ENCODE data around the gene PARN. TPM values are rescaled to one million over a fixed set of nuclear protein-coding genes. Genes with fewer than 3 reads are reported as not detected.

Gene PARN
- total and polyA plus RNA-seq, 9 of the 15 experiments (the other 6 are each of a cell fraction or from before 2014, with no cell fraction given), result 9.6 to 51.3 (median 40.4) TPM

- Histone ChIP-seq H3K79me2 (ENCODE audit: control insufficient read depth, insufficient read depth, low read length) (no peaks in the 10 kb centered on the region), H2AFZ (ENCODE audit: low read depth, low read length) (no peak overlapping the region), H3K27me3 (ENCODE audit: control insufficient read depth in 2 of 2, insufficient read depth in 2 of 2, low read length in 2 of 2) (no peaks in the 10 kb centered on the region), H3K4me1 (replicated peaks in 1 of 2; ENCODE audit: control insufficient read depth in 2 of 2, insufficient read depth in 2 of 2, low read length in 2 of 2) (no peaks in the 10 kb centered on the region), H3K27ac (ENCODE audit: extremely low read depth, low read depth, low read length) (no peak overlapping the region), H3K9me1 (ENCODE audit: control insufficient read depth, insufficient read depth, low read length) (no peaks in the 10 kb centered on the region), H3K36me3 (ENCODE audit: control insufficient read depth, insufficient read depth, low read length) (peaks cover 14% of the 10 kb centered on the region; the same call in 2 of the 3 replicates), H3K9ac (ENCODE audit: insufficient read depth in 1 of 2, low read depth in 2 of 2, low read length in 2 of 2) (no peak overlapping the region), H3K4me3 (no peak overlapping the region), H3K9me3 (replicated peaks; ENCODE audit: control insufficient read depth, insufficient read depth, low read depth, low read length) (no peaks in the 10 kb centered on the region), H4K20me1 (replicated peaks; ENCODE audit: control insufficient read depth, insufficient read depth, low read length) (no peaks in the 10 kb centered on the region), H3K4me2 (ENCODE audit: insufficient read depth, low read length) (no peak overlapping the region)
- BruUV-seq (replicated peaks), result no TSS peak
- 94% methylated on average over 8 of the region's 8 CpGs for WGBS (ENCODE audit: insufficient coverage, low coverage, missing lambda C conversion rate)
- in situ Hi-C loops (cut with MboI) (no loop called here), intact Hi-C loops (cut with micrococcal nuclease) (no loop called here)
- DNase-seq (ENCODE audit: extremely low read depth in 1 of 4, low spot score in 3 of 4), result no peak
- ChIA-PET CTCF (ENCODE audit: low intra/inter-chr PET ratio) (no interaction called here), POLR2A (interaction anchor here (0.6 to 0.7 kb wide), 2 partner anchors 33 to 43 kb away, joined by 3 to 4 read pairs; no protein-coding TSS in a partner anchor)
- ATAC-seq, result no peak
- no peak for FAIRE-seq
- no peak for TF ChIP-seq CREB3L1 (IDR thresholded peaks at IDR 0.05; ENCODE audit: borderline replicate concordance, low read depth)
- TF ChIP-seq HNRNPH1 (optimal IDR thresholded peaks at IDR 0.05; ENCODE audit: low read depth, low read length), result no peak
- no peak for TF ChIP-seq SUPT5H (IDR thresholded peaks at IDR 0.05)
- no peak for TF ChIP-seq EGR1 (conservative IDR thresholded peaks at IDR 0.05)
- no peak for TF ChIP-seq GTF2A2 (tag; IDR thresholded peaks at IDR 0.05)
- TF ChIP-seq PTTG1 (tag; IDR thresholded peaks at IDR 0.05; ENCODE audit: low read depth), result no peak
- no peak for TF ChIP-seq CREBBP (IDR thresholded peaks at IDR 0.05; ENCODE audit: low read depth, low read length)
- TF ChIP-seq, protein P1, sequence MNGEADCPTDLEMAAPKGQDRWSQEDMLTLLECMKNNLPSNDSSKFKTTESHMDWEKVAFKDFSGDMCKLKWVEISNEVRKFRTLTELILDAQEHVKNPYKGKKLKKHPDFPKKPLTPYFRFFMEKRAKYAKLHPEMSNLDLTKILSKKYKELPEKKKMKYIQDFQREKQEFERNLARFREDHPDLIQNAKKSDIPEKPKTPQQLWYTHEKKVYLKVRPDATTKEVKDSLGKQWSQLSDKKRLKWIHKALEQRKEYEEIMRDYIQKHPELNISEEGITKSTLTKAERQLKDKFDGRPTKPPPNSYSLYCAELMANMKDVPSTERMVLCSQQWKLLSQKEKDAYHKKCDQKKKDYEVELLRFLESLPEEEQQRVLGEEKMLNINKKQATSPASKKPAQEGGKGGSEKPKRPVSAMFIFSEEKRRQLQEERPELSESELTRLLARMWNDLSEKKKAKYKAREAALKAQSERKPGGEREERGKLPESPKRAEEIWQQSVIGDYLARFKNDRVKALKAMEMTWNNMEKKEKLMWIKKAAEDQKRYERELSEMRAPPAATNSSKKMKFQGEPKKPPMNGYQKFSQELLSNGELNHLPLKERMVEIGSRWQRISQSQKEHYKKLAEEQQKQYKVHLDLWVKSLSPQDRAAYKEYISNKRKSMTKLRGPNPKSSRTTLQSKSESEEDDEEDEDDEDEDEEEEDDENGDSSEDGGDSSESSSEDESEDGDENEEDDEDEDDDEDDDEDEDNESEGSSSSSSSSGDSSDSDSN (IDR thresholded peaks at IDR 0.05; ENCODE audit: borderline replicate concordance in 1 of 2, low read depth in 2 of 2, low read length in 2 of 2), result no peak
- no peak for TF ChIP-seq ZNF551 (CRISPR knock-in tag; IDR thresholded peaks at IDR 0.05)
- TF ChIP-seq ZSCAN32 (CRISPR knock-in tag; IDR thresholded peaks at IDR 0.05), result no peak
- TF ChIP-seq HIVEP1 (CRISPR knock-in tag; IDR thresholded peaks at IDR 0.05), result no peak
- TF ChIP-seq CHD4 (IDR thresholded peaks at IDR 0.05; ENCODE audit: insufficient read depth, insufficient replicate concordance, low read depth, low read length, poor library complexity, severe bottlenecking), result no peak
- TF ChIP-seq KAT8 (IDR thresholded peaks at IDR 0.05; ENCODE audit: low read depth), result no peak
Measured at GRCh38 chr16:14559809-14560241, 70.2 kb downstream of the PARN start.

Measured in K562 (cell line).